Measurements from ENCODE around the gene MAP4K4.
"Not testable (repeated sequence)": the region's sequence is repeated elsewhere in the genome, so short reads cannot be mapped to it uniquely, and the experiment has no call there.

The MAP4K4 gene

DNA sequence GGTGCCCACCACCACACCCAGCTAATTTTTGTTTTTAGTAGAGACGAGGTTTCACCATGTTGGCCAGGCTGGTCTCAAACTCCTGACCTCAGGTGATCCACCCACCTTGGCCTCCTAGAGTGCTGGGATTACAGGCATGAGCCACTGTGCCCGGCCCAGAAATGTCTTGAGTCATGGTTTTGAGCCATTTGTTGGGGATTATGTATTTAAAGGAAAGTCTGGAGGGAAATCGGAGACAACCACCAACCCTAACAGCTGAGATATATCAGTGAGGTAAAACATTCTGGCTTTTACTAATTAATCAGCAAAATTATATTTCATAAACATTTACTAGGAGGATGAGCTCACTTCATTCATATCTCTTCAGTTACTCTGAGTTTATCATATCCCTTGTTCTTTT lies 72.2 kb downstream of the MAP4K4 start:
- DNase-seq = not testable (repeated sequence)

DNA sequence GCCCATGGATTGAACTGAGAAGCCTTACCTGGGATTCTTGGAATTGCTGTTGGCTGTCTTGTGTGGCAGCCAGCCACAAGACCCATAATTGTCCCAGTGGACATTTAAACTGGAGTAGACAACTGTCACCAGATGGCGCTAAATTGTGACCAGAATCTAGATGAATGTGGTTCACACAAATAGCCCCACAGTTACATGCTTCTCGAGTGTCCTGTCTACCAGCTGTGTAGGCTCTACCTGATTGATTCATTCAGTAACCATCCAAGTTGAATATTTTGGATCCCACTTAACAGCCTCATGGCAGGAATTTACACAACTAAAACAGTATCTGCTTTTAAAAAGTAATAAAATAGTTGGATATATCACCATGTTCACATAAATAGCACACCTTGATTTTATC lies 73.2 kb downstream of the MAP4K4 start:
- peak; percentile 36 for DNase-seq

DNA sequence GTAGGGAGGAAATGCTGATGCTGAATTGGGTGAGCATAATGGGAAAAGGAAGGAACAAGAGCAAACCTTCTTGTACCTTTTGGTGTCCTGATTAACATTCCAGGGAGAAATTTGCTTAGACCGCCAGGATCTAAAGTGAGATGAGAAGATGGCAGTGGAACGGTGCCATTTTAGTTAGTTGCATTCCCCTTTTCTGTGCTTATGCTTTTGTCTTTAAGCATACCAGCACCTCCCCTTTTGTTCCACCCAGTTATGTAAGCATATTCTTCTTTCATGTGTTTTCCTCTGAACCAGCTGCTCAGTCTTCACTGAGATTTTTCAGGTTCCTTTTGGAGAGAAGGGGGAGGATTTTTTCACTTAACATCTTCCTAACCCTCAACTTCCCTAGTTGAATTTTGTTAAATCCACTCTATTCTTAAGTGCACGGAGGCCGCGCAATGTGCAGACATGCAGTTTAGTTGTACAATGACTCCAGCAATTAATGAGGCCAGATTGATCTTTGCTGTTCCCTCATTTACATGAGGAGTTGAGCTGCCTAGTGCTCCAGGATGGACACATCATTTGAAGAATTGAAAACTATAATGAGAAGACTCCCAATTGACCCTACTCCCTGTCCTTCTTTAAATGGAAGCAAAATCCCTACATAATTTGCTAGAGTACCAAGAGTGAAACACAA lies 73.9 kb downstream of the MAP4K4 start:
- DNase-seq = no peak

DNA sequence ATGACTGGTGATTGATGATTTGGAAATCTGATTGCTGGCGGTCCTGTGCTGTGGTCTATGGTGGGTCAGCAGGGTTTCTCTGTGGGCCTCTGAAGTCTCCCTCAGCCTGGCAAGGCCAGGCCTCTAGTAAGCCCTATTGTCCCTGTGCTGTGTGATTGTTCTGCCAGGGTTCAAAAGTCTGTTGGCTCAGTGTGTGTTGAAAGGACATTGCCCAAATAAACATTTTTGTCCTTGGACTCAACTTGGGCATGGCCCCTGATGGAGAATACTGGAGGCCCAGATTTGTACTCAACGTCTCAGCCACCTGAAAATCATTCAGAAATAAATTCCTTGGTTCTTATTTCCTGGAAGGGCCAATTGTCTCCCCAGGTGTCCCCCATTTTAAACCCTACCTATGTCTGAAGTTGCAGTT lies 74.4 kb downstream of the MAP4K4 start:
- DNase-seq = no peak

DNA sequence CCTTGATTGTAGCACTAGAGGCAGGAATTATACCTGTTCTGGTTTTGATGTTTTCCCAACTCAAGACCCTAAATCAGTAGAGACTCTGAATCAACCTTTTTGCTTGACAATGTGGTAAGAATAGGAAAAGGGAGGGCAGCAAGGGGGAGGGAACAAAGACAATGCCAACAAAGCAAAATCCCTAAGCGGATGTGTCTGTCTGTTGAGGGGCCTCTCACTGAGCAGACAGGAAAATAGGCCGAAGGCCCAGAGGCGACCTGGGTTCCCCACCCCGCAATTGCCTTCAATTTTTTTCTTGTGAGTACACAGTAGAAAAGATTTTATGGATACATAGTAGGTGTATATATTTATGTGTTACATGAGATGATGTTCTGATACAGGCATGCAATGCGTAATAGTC lies 75.6 kb downstream of the MAP4K4 start:
- no peak for DNase-seq

DNA sequence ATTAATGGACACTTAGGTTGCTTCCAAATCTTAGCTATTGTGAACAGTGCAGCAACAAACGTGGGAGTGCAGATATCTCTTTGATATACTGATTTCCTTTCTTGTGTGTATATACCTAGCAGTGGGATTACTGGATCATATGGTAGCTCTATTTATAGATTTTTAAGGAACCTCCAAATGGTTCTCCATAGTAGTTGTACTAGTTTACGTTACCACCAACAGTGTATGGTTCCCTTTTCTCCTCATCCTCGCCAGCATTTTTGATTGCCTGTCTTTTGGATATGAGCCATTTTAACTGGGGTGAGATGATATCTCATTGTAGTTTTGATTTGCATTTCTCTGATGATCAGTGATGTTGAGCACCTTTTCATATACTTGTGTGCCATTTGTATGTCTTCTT lies 76.5 kb downstream of the MAP4K4 start:
- DNase-seq = not testable (repeated sequence)

DNA sequence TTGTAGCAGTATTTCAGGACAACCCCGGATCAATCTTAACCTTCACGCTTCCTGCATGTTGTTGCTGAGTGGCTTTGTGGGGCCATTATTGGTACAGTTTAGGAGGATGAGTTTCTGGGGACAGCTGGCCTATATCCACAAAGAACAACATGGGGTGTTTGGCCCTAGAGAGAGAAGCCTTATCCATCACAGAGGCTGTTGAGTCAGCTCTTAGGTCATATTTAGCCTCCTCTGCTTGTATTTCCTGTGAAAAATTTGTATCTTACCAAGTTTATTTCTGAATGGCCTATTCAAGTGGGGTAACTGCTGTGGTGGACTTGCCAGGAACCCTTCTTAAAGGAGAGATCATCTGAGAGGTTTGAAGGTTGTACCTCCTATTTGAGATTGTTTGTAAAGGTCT lies 77.6 kb downstream of the MAP4K4 start:
- no peak for DNase-seq

DNA sequence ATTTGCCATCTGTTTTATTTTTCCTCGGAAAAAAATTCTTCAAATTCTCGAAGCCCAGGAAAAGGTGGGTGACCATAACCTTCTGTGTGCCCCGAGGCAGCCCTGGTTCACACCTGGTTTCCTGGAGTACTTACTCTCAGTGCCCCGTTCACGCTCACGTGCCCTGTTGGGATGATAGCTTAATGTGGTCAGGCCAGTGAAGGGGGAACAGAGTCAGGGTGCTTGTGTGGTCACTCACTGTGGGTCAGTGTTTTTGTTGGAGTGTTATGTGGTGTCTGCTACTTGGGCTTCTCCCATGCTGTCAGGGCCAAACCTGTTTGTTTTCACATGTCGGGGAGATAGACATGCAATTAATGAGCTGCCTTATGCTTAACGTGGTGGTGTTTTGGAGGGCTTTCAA lies 78.1 kb downstream of the MAP4K4 start:
- DNase-seq = no peak

DNA sequence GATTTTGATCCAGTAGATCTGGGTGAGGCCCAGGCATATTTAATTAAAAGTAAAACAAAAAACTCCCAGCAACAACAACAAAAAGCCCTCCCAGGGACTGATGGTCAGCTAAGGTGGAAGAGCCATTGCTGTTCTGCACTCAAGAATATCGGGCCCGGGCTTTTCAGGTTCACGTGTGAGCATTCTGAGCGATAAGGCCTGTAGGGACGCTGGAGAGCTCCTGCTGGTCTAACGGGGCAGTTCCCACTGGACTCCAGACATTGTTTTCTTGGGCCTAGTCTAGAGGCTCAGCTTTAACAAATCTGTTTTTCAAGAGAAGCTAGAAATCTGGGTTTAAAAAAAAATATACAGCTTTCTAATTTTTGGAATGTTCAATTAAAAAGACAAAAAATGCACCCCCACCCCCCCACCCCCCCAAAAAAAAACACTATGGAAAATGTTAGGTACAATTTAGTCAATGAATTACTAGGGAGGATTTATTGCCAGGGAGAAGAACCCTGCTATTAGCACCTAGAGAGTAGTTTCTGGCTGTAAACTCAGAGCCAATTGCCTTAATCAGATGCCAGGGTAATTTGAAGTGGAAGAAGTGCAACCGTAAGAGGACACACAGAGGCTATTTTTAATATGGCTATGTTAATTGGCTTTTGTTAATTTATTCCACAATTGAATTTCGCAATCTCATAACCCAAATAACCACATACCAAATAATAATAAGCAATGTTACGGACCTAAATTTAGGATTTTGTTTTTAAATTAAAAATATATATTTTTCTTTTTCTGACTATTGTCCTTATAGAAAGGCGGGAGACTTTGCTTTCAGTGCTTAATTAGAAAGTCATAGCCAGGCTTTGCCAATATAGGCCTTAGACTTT lies 78.9 kb downstream of the MAP4K4 start:
- peak; percentile 26 for DNase-seq

DNA sequence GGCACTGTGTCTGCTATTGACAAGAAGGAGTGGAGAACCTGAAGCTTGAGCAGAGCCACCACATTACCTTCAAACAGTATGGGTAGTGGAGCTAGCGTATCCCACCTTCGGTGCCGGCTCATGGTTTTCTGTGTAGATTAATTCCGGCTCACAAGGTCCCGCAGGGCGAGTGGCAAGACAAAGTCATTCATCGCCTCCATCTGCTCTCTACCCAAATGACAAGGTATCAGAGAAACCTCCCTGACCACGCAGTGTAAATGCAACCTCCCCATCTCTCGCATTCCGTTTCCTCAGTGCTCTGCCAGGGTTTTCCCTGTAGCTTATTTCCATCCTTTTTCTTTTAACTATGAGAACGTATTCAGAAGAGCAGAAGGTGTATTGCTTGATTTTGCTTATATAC lies 79.8 kb downstream of the MAP4K4 start:
- no peak for DNase-seq

DNA sequence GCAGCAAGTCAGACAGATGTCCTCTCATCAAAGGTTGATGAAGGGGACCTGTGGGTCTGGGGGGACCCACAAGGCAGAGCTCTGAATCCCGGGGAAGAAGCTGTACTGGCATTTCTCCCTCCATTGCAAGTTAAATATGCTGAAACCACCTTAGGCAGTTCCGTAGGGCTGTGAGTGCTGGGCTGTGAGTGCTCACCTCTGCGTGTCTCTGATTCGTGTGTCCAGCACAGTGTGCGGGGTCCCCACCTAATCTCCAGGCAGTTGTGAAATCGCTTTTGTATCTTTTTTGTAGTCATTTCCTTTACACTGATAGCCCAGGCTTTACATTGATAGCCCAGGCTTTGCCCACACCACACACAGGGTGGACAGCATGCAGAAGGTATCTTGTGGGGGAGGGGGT lies 80.6 kb downstream of the MAP4K4 start:
- DNase-seq = no peak

DNA sequence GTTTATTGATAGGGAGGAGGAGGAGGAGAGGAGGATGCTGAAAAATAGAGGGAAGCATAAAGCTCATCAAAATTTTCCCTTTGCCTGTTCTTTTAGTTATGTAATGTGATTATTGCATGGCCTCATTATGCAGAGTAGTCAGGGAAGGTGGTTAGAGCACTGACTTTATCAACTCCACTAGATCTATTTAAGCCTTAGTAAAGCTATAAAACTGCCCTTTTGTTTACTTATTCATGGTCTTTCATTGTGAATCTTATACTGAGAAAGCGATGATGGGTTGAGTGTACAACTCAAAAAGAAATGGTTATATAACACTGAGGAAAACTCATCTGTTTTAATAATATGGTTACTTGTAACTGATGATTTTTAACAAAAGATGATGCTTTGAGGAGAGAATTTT lies 81.7 kb downstream of the MAP4K4 start:
- DNase-seq = no peak

DNA sequence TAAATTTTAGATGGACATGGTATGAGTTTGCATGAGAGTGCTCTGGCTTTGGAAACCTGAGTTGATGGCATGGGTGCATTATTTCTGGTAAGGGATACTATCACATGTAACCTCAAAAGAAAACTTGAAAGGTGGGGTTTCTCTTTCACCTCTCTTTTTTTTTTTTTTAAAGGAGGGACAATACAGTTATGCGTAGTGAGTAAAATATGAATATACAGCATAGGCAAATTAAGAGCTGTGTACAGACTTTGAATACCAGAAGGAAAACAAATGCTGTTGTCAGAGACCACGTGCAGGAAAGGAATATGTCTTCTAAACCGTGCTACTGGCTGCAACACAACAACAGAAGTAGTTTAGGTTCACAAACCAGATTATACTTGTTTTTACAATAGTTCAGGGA lies 82.1 kb downstream of the MAP4K4 start:
- DNase-seq = no peak

DNA sequence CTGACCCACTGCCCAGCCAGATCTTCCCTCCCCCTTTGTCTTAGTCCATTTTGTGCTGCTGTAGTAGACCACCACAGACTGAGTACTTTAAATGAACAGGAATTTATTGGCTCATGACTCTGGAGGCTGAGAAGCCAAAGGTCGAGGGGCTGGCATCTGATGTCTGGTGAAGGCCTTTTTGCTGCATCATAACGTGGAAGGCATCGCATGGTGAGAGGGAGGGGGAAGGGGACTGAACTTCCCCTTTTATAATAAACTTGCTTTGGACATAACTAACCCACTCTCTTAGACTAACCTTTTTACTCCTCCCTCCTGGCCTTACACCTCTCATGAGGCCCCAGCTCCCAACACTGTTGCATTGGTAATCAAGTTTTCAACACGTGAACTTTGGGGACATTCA lies 83.8 kb downstream of the MAP4K4 start:
- no peak for DNase-seq

DNA sequence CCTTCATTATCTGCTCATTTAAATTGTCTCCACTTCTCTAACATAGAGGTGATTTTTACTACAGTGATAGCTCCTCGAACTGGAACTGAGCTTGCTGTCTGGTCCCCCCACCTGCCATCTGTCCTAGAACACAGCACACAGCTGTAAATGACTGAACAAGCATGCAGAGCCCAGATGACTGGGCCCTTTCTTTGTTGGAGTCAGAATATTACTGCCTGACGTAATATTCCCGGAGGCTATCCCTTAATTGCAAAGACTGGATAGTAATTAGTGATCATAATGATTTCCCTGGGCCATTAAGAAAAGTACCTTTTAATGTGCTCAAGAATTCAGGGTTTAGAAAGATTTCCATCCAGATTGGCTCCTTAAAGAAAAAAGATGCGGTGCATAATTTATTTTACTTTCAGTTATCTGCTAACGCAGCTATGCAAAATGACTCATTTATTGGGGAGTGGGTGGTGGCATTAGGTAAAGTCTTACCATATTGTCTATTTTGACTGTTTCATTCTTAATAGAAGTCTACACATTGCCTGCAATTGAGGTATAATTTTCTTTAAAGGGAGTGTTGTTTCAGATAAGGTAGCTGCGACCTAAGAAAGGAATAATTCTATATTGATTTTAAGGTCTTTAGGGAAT lies 84.4 kb downstream of the MAP4K4 start:
- peak; percentile 31 for DNase-seq

DNA sequence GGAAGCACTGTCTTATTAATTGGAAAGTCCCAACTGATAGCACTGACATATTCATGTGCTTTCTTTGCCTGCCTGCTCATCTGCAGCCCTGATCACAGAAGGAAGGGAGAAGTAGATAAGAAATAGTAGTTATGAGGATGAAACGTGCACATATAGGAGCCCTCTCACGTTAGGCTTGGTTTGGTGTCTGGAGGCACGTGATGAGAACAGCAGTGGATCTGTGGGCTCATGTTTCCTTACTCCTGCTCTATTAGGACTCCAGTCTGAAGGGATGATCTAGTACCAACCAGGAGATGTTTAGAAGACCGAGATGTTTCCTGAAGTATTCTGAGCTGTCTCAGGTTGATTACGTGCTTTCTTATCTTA lies 84.9 kb downstream of the MAP4K4 start:
- DNase-seq = no peak

DNA sequence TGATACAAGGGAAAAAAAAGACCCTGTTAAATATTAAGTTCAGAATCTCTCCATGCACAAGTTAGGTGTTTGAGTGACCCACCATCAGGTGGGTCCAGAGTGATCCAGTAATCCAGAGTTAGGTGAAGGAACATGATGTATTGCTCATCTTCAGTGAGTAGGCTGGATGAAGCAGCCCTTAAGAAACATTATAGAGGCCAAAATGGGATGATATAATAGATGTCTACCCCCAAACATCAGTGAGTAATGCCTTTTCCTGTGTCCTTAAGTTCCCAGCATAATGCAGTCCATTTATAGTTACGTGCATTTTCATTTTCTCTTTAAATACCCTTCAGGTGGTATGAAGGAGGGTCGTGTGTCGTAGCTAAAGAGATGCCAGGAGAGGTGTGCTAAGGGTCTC lies 89.6 kb downstream of the MAP4K4 start:
- no peak for DNase-seq

DNA sequence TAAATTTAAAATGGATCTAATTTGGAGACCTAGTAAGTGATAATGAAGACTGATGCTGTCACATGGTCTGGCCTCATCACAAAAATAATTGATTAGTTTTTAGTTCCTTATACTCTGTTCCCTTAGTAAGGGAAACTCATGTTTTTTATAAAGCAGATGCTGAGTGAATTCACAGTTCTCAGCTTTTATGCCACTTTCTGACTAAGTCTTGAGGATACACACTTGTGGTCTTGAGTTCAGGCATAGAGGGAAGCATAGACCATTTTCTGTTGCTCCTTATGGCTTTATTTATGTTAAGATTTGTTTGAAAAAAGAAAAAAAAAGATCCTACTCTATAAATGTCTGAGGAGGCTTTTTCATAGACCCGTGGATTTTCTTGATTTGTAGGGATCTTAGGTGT lies 91.1 kb downstream of the MAP4K4 start:
- no peak for DNase-seq

DNA sequence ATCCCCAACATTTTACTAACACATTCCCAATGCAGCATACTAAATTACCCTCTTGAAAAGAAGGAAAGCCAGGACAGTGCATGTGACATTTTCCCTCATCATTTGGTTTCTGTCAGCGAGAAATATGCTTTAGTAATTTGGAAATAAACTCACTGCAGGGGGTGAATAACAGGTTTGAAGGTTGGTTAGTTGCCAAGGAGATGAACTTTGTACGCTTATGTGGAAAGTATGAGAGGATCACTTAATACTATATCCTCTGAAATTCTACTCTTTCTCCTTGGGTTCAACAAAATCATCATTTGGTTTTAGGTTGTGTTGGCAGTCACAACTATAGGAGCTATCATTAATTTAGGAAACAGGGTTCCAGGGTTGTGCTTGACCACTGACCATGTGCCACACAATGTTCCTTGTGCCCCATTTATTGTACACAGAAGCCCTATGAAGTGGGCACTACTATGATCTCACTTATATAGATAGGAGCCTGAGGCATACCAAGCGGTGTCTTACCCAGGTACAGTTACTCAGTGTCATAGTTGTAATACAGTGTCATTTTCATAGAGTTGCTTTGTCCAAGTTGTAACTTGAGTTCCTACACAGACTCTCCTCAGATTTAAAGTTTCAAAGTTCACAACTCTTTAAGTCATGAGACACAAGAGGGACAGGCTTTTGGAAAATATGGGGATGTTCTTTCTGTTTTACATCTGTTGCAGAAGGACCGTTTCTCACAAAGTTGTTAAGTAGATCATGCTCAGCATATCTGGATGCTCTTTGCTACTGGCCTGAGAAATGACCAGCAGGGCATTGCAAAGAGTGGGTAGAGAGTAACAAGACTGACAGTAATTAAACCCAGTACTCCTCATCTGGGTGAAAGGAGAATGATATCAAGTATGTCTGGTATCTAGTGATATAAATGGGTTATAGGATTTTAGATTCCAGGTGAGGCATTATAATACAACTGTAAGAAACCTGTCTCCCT lies 91.8 kb downstream of the MAP4K4 start:
- no peak for DNase-seq

DNA sequence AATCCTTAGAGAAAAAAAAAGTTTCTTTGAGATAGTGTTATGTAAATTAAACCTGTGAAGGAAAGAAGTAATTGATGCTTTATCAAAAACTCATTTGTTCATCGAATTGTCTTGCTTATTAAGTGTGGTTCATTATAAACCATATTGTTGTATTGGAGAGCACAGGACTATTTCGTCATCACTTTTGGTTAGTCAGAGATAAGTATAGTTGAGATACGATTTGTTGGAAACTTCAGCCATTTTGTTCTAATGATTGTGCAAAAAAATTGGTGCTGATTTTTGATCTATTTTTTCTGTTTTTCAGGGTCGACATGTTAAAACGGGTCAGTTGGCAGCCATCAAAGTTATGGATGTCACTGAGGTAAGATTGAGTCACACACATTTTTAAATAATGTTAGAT lies 92.9 kb downstream of the MAP4K4 start:
- no peak for DNase-seq

DNA sequence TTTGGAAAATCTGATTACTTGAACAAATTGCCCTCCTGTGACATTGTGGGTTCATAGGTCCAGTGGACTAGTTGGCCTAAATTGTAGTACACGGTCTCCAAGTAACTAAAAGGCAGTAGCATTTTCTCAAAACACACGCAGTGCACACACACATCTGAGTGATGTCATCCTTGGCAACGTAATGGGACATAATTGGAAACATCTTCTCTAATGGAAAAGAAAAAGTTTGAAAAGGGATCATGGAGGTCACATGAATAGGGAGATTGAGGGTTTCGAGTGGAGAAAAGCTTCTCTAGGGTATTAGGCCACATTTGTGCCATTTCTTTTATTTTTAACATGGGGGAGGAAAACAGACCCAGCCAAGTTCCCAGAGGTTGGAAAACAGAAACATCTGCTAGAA lies 93.3 kb downstream of the MAP4K4 start:
- peak; percentile 56 for DNase-seq

DNA sequence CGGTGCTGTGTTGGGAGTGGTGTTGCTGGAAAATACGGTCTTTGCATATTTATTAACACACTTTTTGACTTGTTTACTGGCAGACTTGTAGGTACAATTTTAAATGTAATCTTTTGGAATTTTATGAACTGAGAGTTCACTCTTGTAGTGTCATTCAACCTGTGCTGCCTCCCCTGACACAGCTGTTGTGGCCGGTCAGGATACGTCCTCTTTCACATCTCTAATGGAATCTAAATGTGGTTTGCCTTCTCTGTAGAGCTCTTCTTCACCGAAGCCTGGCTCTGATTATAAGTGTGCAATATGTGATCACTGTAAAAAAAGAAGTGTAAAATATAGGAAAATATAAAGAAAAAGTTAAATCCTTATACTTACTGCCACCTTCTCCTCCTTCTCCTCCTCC lies 94.7 kb downstream of the MAP4K4 start:
- no peak for DNase-seq

Data from DMS 273 treated with DMSO at 0.1 percent for 48 hours (cell line).